Tongue (tissue), 2 donors: ENCODE measurements around the gene KRTAP6-1. TPM values are rescaled to one million over a fixed set of nuclear protein-coding genes. Genes with fewer than 3 reads are reported as not detected.

ENCODE experiments used
- DNase-seq: peaks from one replicate; pipeline ENCODE4 v3.0.0-alpha.2; 2015
- total RNA-seq: library from RNA; depleted of rRNA; stranded (reverse); fragments of >200 nt; gene quantifications from one replicate; pipeline ENCODE4 v1.2.3, GENCODE V29; 2014

The KRTAP6-1 gene
- total RNA-seq = not detected

- DNase-seq = no peak
Observed at GRCh38 chr21:30613836-30614235, at the start of gene KRTAP6-1. Gene KRTAP6-1, minus strand, starts transcription at chr21:30613930. Its CDS starts 26 bp downstream, at chr21:30613904.

GRCh38 chr21:30652891-30653290 is 39.2 kb upstream of the KRTAP6-1 start:
- no peak for DNase-seq

GRCh38 chr21:30646904-30647414 is 33.2 kb upstream of the KRTAP6-1 start:
- DNase-seq = no peak

- DNase-seq = no peak
Observed at GRCh38 chr21:30642564-30642963, 28.8 kb upstream of the KRTAP6-1 start, which contains the start of gene KRTAP20-3. Gene KRTAP20-3, plus strand, starts transcription at chr21:30642864.

GRCh38 chr21:30638686-30639085 is 25.0 kb upstream of the KRTAP6-1 start:
- DNase-seq = no peak

GRCh38 chr21:30634906-30635305 is 21.2 kb upstream of the KRTAP6-1 start, which contains the start of gene KRTAP20-2:
Gene KRTAP20-2, plus strand, starts transcription at chr21:30635206. Its CDS starts 58 bp downstream, at chr21:30635264.
- no peak for DNase-seq

GRCh38 chr21:30629200-30629599 is 15.5 kb upstream of the KRTAP6-1 start:
- DNase-seq = peak; percentile 0

- DNase-seq = no peak
Observed at GRCh38 chr21:30628109-30628508, 14.4 kb upstream of the KRTAP6-1 start.

- DNase-seq = no peak
Observed at GRCh38 chr21:30625449-30626165, 11.9 kb upstream of the KRTAP6-1 start.

- no peak for DNase-seq
Observed at GRCh38 chr21:30623362-30623761, 9.6 kb upstream of the KRTAP6-1 start.

GRCh38 chr21:30620522-30620921 is 6.8 kb upstream of the KRTAP6-1 start, which contains the start of gene KRTAP20-4:
Gene KRTAP20-4, plus strand, starts transcription at chr21:30620627.
- no peak for DNase-seq

GRCh38 chr21:30620080-30620479 is 6.3 kb upstream of the KRTAP6-1 start:
- DNase-seq = no peak

- no peak for DNase-seq
Observed at GRCh38 chr21:30616125-30616524, 2.4 kb upstream of the KRTAP6-1 start, which contains the start of gene KRTAP20-1. Gene KRTAP20-1, plus strand, starts transcription at chr21:30616425. Its CDS starts 30 bp downstream, at chr21:30616455.

- no peak for DNase-seq
Observed at GRCh38 chr21:30615199-30615598, 1.5 kb upstream of the KRTAP6-1 start.

- DNase-seq = no peak
Observed at GRCh38 chr21:30612132-30612531, 1.6 kb downstream of the KRTAP6-1 start.

GRCh38 chr21:30605968-30606367 is 7.8 kb downstream of the KRTAP6-1 start:
- no peak for DNase-seq

- no peak for DNase-seq
Observed at GRCh38 chr21:30600787-30601186, 12.9 kb downstream of the KRTAP6-1 start, which contains the start of gene KRTAP22-1. Gene KRTAP22-1, plus strand, starts transcription at chr21:30601087.

- no peak for DNase-seq
Observed at GRCh38 chr21:30598802-30599201, 14.9 kb downstream of the KRTAP6-1 start, which contains the start of gene KRTAP6-2. Gene KRTAP6-2, minus strand, starts transcription at chr21:30598902. Its CDS starts 28 bp downstream, at chr21:30598874.

- no peak for DNase-seq
Observed at GRCh38 chr21:30592140-30592539, 21.6 kb downstream of the KRTAP6-1 start, which contains the start of gene KRTAP6-3. Gene KRTAP6-3, plus strand, starts transcription at chr21:30592440. Its CDS starts 6 bp downstream, at chr21:30592446.

GRCh38 chr21:30590297-30590696 is 23.4 kb downstream of the KRTAP6-1 start, which contains the start of gene KRTAP22-2:
Gene KRTAP22-2, minus strand, starts transcription at chr21:30590397.
- no peak for DNase-seq

- no peak for DNase-seq
Observed at GRCh38 chr21:30582870-30583269, 30.9 kb downstream of the KRTAP6-1 start.

- no peak for DNase-seq
Observed at GRCh38 chr21:30580132-30580531, 33.6 kb downstream of the KRTAP6-1 start.

- no peak for DNase-seq
Observed at GRCh38 chr21:30579346-30579745, 34.4 kb downstream of the KRTAP6-1 start.
